Endodermal cell (in vitro differentiated cells): Measurements from ENCODE around the gene TKT. TPM values are rescaled to one million over a fixed set of nuclear protein-coding genes. Genes with fewer than 3 reads are reported as not detected.

Experiments used
- DNase-seq: peaks from one replicate; pipeline ENCODE4 v3.0.0-alpha.2; 2017
- H3K27ac ChIP-seq: 2 replicates; pipeline ENCODE4 v1.5.1; 2013; ENCODE audit warnings: mild to moderate bottlenecking, low read depth, low read length, moderate library complexity
- H3K27me3 ChIP-seq: 2 replicates; pipeline ENCODE4 v1.6.1; 2013; ENCODE audit warnings: mild to moderate bottlenecking, low read length, moderate library complexity; ENCODE audit not compliant: insufficient read depth, control insufficient read depth, poor library complexity, severe bottlenecking
- H3K36me3 ChIP-seq: 2 replicates; pipeline ENCODE4 v1.7.0; 2013; ENCODE audit warnings: mild to moderate bottlenecking, low read length, moderate library complexity; ENCODE audit not compliant: control insufficient read depth, insufficient read depth
- H3K4me1 ChIP-seq: one replicate; pipeline ENCODE4 v1.7.0; 2013; ENCODE audit warnings: low read length; ENCODE audit not compliant: control insufficient read depth, insufficient read depth
- H3K4me3 ChIP-seq: 2 replicates; pipeline ENCODE4 v1.5.1; 2013; ENCODE audit warnings: mild to moderate bottlenecking, low read length, moderate library complexity
- H3K9ac ChIP-seq: 2 replicates; pipeline ENCODE4 v1.6.1; 2013; ENCODE audit warnings: mild to moderate bottlenecking, low read length, moderate library complexity; ENCODE audit not compliant: poor library complexity, severe bottlenecking; ENCODE audit errors: extremely low read depth
- H3K9me3 ChIP-seq: 2 replicates; pipeline ENCODE4 v1.6.1; 2013; ENCODE audit warnings: mild to moderate bottlenecking, low read length, moderate library complexity; ENCODE audit not compliant: control insufficient read depth
- H3K27ac Mint-ChIP-seq: 2 replicates; pipeline ENCODE4 v1.8.0; 2020; ENCODE audit warnings: mixed read lengths
- H3K27me3 Mint-ChIP-seq: 2 replicates; pipeline ENCODE4 v1.8.0; 2021; ENCODE audit warnings: mild to moderate bottlenecking, mixed read lengths; ENCODE audit not compliant: insufficient read depth
- H3K36me3 Mint-ChIP-seq: 2 replicates; pipeline ENCODE4 v1.8.0; 2020; ENCODE audit warnings: low read depth, mixed read lengths
- H3K4me1 Mint-ChIP-seq: 2 replicates; pipeline ENCODE4 v1.8.0; 2020; ENCODE audit warnings: mixed read lengths
- H3K4me3 Mint-ChIP-seq: 2 replicates; pipeline ENCODE4 v1.8.0; 2020; ENCODE audit warnings: mild to moderate bottlenecking, moderate library complexity, mixed read lengths
- H3K9me3 Mint-ChIP-seq: 2 replicates; pipeline ENCODE4 v1.8.0; 2020; ENCODE audit warnings: mild to moderate bottlenecking, mixed read lengths
- WGBS, 2 experiments: methylation state at CpG; one replicate each; pipeline versions ENCODE4 v1.1.5 to v1.1.7; 2013; ENCODE audit warnings: missing lambda C conversion rate in 2 of 2, mixed read lengths in 1 of 2; ENCODE audit not compliant: insufficient coverage in 1 of 2, insufficient read length in 1 of 2; 5-methylcytosine and 5-hydroxymethylcytosine counted together
- total RNA-seq, 2 donors: library from RNA; stranded (reverse); fragmentation: NEBNext Ultra II Directional in 1 of 2; extraction: Animal tissue kit (Norgen Biotek cat#: 25700) in 1 of 2; gene quantifications; 2 replicates in 1 of 2; 3 replicates in 1 of 2; pipeline ENCODE4 v1.2.1, GENCODE V29; 2021
- TF ChIP-seq, protein P1 (sequence below): fragments of 200-600 bp; sonication (generic); conservative IDR thresholded peaks from 2 replicates; pipeline ENCODE4 v1.5.0; 2021; ENCODE audit warnings: antibody characterized with exemption, mild to moderate bottlenecking

The TKT gene
- total RNA-seq, 2 donors from 2014 or later, result 373 to 472 TPM

DNA sequence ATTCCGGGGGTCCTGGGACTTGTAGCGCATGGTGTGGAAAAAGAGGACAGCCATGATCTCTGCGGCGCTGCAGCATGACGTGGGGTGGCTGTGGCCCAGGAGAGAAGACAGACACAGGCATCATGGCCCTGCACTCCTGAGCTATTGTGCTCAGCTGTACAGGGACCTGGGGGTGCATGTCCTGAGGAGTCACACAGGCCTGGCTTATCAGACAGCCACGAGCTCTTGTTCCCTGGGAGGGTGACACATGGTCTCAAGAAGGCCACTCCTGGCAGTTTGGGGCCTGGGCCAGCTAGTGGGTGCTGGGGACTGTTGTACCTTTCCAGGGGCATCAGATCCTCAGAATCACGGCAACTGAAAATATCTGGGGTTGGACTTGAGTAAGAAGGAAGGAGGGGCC, 13.7 kb downstream of the TKT start:
- Mint-ChIP-seq H3K4me1 (peaks cover 18% of the 10 kb centered on the region), H3K36me3 (peaks cover 56% of the 10 kb centered on the region), H3K27ac (peak overlapping the region; percentile 88), H3K27me3 (no peaks in the 10 kb centered on the region), H3K9me3 (no peaks in the 10 kb centered on the region), H3K4me3 (no peak overlapping the region)
- H3K9me3 ChIP-seq, result no peaks in the 10 kb centered on the region
- TF ChIP-seq, protein P1, sequence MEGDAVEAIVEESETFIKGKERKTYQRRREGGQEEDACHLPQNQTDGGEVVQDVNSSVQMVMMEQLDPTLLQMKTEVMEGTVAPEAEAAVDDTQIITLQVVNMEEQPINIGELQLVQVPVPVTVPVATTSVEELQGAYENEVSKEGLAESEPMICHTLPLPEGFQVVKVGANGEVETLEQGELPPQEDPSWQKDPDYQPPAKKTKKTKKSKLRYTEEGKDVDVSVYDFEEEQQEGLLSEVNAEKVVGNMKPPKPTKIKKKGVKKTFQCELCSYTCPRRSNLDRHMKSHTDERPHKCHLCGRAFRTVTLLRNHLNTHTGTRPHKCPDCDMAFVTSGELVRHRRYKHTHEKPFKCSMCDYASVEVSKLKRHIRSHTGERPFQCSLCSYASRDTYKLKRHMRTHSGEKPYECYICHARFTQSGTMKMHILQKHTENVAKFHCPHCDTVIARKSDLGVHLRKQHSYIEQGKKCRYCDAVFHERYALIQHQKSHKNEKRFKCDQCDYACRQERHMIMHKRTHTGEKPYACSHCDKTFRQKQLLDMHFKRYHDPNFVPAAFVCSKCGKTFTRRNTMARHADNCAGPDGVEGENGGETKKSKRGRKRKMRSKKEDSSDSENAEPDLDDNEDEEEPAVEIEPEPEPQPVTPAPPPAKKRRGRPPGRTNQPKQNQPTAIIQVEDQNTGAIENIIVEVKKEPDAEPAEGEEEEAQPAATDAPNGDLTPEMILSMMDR, result no peak
- no peak overlapping the region for H3K27ac ChIP-seq
- H3K9ac ChIP-seq, result no peak overlapping the region
- peaks cover 4% of the 10 kb centered on the region for H3K4me1 ChIP-seq
- H3K27me3 ChIP-seq, result no peaks in the 10 kb centered on the region
- peaks cover 46% of the 10 kb centered on the region for H3K36me3 ChIP-seq
- 96 to 100% methylated on average over 5 to 7 of the region's 7 CpGs for WGBS, 2 experiments
- no peak overlapping the region for H3K4me3 ChIP-seq
- no peak for DNase-seq

DNA sequence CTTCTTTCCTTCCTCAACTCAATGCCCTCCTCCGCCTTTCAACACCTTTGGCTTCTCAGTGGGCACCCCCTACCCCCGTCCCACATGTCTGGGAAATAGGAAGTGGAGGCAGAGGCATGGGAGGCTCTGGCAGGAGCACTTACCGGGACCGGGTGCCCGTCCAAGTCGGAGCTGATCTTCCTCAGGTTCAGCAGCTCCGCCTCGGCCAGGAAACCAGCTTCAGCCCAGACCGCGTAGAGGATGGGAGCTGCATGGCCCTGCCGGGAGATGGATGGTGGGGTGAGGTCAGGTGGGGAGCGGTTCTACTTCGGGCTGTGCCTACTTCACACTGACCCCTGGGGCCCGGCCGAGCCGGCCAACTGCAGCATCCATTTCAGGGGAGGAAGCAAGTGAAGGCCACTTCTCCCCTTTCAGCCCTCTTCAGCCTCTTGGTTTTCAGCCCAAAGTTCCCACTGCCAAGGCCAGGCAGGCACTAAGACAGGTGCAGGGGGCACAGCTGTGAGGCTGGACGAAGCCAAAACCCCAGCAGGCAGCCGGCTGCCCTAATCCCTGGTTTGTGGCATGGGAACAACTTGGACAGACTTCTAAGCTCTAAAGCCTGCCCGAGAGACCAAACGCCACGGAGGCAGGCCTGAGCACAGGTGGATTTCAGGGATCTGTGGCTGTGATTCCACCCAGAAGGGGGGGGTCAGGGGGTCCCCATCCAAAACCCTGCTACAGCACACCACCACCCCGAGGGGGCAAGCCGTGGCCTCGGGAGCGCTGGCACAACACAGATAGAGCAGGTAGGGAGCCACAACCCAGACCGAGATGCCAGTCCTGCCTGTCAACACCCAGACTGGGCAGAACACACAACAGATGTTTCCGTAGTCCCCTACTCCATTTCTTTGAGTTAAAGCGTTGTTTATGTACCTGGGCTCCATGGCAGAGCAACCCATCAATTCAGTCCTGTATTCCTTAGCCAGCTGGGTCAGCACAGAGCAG, 14.5 kb downstream of the TKT start:
- H3K27ac Mint-ChIP-seq, result no peak overlapping the region
- H3K9me3 Mint-ChIP-seq, result no peaks in the 10 kb centered on the region
- Histone ChIP-seq H3K27ac (no peak overlapping the region), H3K9ac (no peak overlapping the region), H3K9me3 (no peaks in the 10 kb centered on the region), H3K4me1 (peaks cover 4% of the 10 kb centered on the region), H3K27me3 (no peaks in the 10 kb centered on the region), H3K36me3 (peaks cover 52% of the 10 kb centered on the region), H3K4me3 (no peak overlapping the region)
- no peaks in the 10 kb centered on the region for H3K27me3 Mint-ChIP-seq
- no peak for DNase-seq
- TF ChIP-seq, protein P1, result no peak
- peaks cover 60% of the 10 kb centered on the region for H3K36me3 Mint-ChIP-seq
- 93 to 95% methylated on average over 6 to 28 of the region's 28 CpGs for WGBS, 2 experiments
- peaks cover 18% of the 10 kb centered on the region for H3K4me1 Mint-ChIP-seq
- H3K4me3 Mint-ChIP-seq, result no peak overlapping the region

DNA sequence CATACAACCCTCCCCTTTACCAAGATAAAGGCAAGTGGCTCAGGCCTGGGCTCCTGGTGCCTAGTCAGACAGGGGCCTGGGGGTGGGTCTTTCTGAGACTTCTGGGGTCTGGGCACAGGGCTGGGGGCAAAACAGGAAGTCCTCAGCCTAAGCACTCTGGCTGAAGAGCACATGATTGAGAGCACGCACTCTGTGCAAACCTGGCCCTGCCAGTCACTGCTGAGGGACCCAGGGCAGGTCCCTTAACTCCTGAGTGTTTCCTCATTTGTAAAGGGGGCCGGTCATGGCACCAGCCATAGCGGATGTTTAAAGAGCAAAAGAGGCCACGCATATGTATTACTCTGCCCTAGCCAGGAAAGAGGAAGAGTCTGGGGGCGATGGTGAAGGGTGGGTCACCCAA, 16.0 kb downstream of the TKT start:
- peaks cover 4% of the 10 kb centered on the region for H3K4me1 ChIP-seq
- H3K27me3 ChIP-seq, result no peaks in the 10 kb centered on the region
- H3K4me1 Mint-ChIP-seq, result peaks cover 16% of the 10 kb centered on the region
- H3K27ac Mint-ChIP-seq, result no peak overlapping the region
- H3K9ac ChIP-seq, result no peak overlapping the region
- no peaks in the 10 kb centered on the region for H3K9me3 Mint-ChIP-seq
- peaks cover 58% of the 10 kb centered on the region for H3K36me3 Mint-ChIP-seq
- H3K36me3 ChIP-seq, result peaks cover 56% of the 10 kb centered on the region
- WGBS, 2 experiments, result 90 to 96% methylated on average over 4 to 5 of the region's 5 CpGs
- H3K4me3 ChIP-seq, result no peak overlapping the region
- H3K9me3 ChIP-seq, result no peaks in the 10 kb centered on the region
- H3K27ac ChIP-seq, result peak overlapping the region; percentile 38
- H3K27me3 Mint-ChIP-seq, result no peaks in the 10 kb centered on the region
- TF ChIP-seq, protein P1, result no peak
- DNase-seq, result no peak
- H3K4me3 Mint-ChIP-seq, result no peak overlapping the region
